ENCODE measurements around the gene MYO9B. TPM values are rescaled to one million over a fixed set of nuclear protein-coding genes. Genes with fewer than 3 reads are reported as not detected.

The MYO9B gene
- total RNA-seq, 1 experiment from 2014 or later = 58.6 TPM

- Histone ChIP-seq H2BK12ac (ENCODE audit: insufficient read length, low read depth, low read length) (no peak overlapping the region), H3K9me3 (ENCODE audit: control insufficient read depth, low read depth, low read length) (no peaks in the 10 kb centered on the region), H3K9ac (ENCODE audit: extremely low read depth, insufficient read length, low read length) (no peak overlapping the region), H3K23ac (ENCODE audit: insufficient read length, low read depth, low read length) (no peak overlapping the region), H2BK5ac (ENCODE audit: insufficient read length, low read length) (no peak overlapping the region), H3K4me1 (ENCODE audit: insufficient read depth, low read length) (no peaks in the 10 kb centered on the region; the same call in 1 of the 2 replicates), H3T11ph (ENCODE audit: low read length) (no peak overlapping the region), H3K27ac (ENCODE audit: insufficient read length, low read depth, low read length) (no peak overlapping the region), H4K8ac (replicated peaks; ENCODE audit: insufficient read length, low read depth, low read length) (no peak overlapping the region), H2BK15ac (ENCODE audit: low read depth, low read length) (no peak overlapping the region), H3K14ac (ENCODE audit: insufficient read depth, low read length) (no peak overlapping the region), H2AFZ (ENCODE audit: low read length) (no peak overlapping the region), H3K4ac (ENCODE audit: low read depth, low read length) (no peak overlapping the region), H3K27me3 (ENCODE audit: insufficient read depth, low read length) (no peaks in the 10 kb centered on the region), H4K5ac (ENCODE audit: insufficient read length, low read depth, low read length) (no peak overlapping the region), H4K91ac (ENCODE audit: insufficient read length, low read depth, low read length) (no peak overlapping the region), H2AK5ac (ENCODE audit: insufficient read length, low read length) (no peak overlapping the region), H3K4me2 (ENCODE audit: insufficient read depth, insufficient read length, low read length) (no peak overlapping the region), H2BK20ac (ENCODE audit: low read depth, low read length, poor library complexity, severe bottlenecking) (no peak overlapping the region), H2BK120ac (ENCODE audit: low read depth, low read length, poor library complexity, severe bottlenecking) (no peak overlapping the region), H3K18ac (ENCODE audit: insufficient read length, low read depth, low read length) (no peak overlapping the region), H3K23me2 (ENCODE audit: insufficient read length, low read depth, low read length, poor library complexity, severe bottlenecking) (peaks cover 6% of the 10 kb centered on the region), H3K56ac (ENCODE audit: insufficient read length, low read depth, low read length) (no peak overlapping the region), H3K79me2 (ENCODE audit: insufficient read depth, low read length) (peaks cover 21% of the 10 kb centered on the region), H3K79me1 (ENCODE audit: insufficient read depth, low read depth, low read length, poor library complexity, severe bottlenecking) (peaks cover 6% of the 10 kb centered on the region), H4K20me1 (ENCODE audit: control insufficient read depth, insufficient read depth, insufficient read length) (no peaks in the 10 kb centered on the region)
- WGBS (ENCODE audit: extremely low coverage, insufficient read length, low lambda C conversion rate) = no CpG with 5 or more reads among the region's 13 CpGs
- no peak for TF ChIP-seq CTCF (conservative IDR thresholded peaks at IDR 0.05)
- DNase-seq = no peak
- H3K4me1 Mint-ChIP-seq = peaks cover 32 to 33% of the 10 kb centered on the region in 2 experiments
- H3K9me3 Mint-ChIP-seq = no peaks in the 10 kb centered on the region; a peak in 1 of 5 replicates
- H3K4me3 Mint-ChIP-seq = peak overlapping the region in 1 of 2 experiments; percentile 59; a peak in 2 of 5 replicates
- peaks cover 2% of the 10 kb centered on the region; the same call in 1 of the 2 replicates for H3K27me3 Mint-ChIP-seq (ENCODE audit: low read depth)
- H3K27ac Mint-ChIP-seq = peak overlapping the region in 1 of 3 experiments; percentile 54; a peak in 1 of 7 replicates
- peaks cover 9 to 55% (median 41%) of the 10 kb centered on the region in 3 experiments; a peak in 6 of 7 replicates for H3K36me3 Mint-ChIP-seq (ENCODE audit: insufficient read depth in 1 of 3, low read depth in 3 of 3)
Observed at GRCh38 chr19:17237747-17238706, 162.4 kb downstream of the MYO9B start.
